Activated CD4-positive, alpha-beta T cell treated with anti-CD3 and anti-CD28 coated beads, Interleukin-2, amount 50 U/mL, for 4 hours (primary cell): ENCODE results near the gene ADAMTS12.

Source experiments
- DNase-seq, 2 experiments: peaks; one replicate each; pipeline ENCODE4 v3.0.0-alpha.2; 2020

ADAMTS12 gene

GRCh38 chr5:33745101-33745770 is 146.6 kb downstream of the ADAMTS12 start:
- no peak for DNase-seq

DNA sequence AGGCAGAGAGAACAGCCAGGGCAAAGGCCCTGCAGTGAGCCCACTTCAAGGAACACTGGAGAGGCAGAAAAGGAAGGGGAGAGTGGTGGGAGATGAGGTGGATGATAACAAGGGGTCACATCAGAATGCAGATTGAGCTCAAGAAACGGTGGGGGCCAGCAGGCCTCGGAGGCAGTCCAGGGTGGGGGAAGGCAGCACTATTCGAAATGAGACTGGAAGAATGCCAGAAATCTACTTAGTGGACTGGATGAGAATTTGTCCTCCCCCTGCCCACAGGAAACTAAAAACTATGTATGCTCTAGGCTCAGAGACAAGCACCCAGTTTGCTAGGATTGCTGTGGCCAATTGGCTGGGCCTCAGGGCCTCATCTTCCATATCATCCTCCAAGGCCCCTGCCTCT is 148.7 kb downstream of the ADAMTS12 start:
- DNase-seq = no peak

- DNase-seq = no peak
These were observed 149.6 kb downstream of the ADAMTS12 start for GRCh38 chr5:33742181-33742580.

- DNase-seq = no peak
These were observed 152.8 kb downstream of the ADAMTS12 start for GRCh38 chr5:33738967-33739366.

- no peak for DNase-seq
These were observed 153.7 kb downstream of the ADAMTS12 start for GRCh38 chr5:33738097-33738496.

GRCh38 chr5:33737697-33738096 is 154.1 kb downstream of the ADAMTS12 start:
- no peak for DNase-seq

DNA sequence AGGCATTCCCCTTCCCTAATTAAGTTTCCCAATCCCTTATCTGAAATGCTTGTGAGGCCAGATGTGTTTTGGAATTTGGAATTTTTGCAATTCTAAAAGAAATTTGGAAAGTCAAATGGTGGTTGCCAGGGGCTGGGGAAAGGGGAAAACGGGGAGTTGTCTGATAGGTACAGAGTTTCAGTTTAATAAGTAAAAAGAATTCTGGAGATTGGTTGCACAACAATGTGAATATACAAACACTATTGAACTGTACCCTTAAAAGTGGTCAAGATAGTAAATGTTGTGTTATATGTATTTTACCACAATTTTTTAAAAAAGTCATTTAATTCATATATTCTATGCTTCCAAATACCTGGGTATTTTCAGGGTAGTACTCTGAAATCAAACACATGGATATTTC is 154.5 kb downstream of the ADAMTS12 start:
- DNase-seq = no peak

- DNase-seq = no peak
These were observed 155.3 kb downstream of the ADAMTS12 start for GRCh38 chr5:33736510-33736909.

DNA sequence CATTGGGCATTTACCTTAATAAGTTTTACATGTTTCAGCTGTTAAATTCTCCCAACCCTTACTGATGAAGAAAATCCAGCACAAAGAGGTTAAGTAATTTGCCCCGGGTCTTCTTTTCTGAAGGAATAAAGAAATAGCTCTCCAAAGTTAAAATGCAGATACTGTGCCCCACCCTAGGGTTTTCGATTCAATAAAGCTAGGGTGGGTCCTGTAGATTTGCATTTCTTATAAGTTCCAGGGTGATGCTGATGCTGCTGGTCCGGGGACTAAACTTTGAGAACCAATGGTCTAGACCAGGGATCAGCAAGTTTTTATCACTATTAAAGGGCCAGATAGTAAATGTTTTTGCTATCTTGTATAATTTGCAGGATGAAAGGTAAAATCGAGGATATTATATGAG is 156.7 kb downstream of the ADAMTS12 start:
- no peak for DNase-seq

GRCh38 chr5:33734537-33734936 is 157.3 kb downstream of the ADAMTS12 start:
- DNase-seq = no peak

DNA sequence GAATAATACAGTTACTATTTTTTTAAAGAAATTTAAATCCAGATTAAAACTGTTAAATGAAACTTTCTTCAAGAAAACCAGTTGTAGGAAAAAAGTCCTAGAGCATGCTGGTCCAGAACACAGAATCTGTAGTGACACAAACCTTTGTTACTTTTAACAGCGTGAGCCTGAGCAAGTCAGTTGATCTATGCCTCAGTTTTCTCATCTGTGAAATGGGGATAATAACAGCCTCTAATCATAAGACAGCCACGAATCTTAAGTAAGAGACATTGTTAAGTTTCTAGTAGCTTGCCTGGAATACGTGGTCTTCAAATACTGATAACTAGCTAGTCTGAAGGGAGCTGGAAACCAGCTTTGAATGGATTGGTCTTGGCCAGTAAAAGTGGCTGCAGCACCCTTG is 158.6 kb downstream of the ADAMTS12 start:
- DNase-seq = no peak

- no peak for DNase-seq
These were observed 165.2 kb downstream of the ADAMTS12 start for GRCh38 chr5:33726422-33727165.

- DNase-seq = no peak
These were observed 166.0 kb downstream of the ADAMTS12 start for GRCh38 chr5:33725806-33726205.

- DNase-seq = no peak
These were observed 170.1 kb downstream of the ADAMTS12 start for GRCh38 chr5:33721491-33722200.

GRCh38 chr5:33720176-33720575 is 171.6 kb downstream of the ADAMTS12 start:
- DNase-seq = no peak

GRCh38 chr5:33719769-33720168 is 172.0 kb downstream of the ADAMTS12 start:
- no peak for DNase-seq

GRCh38 chr5:33715661-33716060 is 176.1 kb downstream of the ADAMTS12 start:
- DNase-seq = no peak

DNA sequence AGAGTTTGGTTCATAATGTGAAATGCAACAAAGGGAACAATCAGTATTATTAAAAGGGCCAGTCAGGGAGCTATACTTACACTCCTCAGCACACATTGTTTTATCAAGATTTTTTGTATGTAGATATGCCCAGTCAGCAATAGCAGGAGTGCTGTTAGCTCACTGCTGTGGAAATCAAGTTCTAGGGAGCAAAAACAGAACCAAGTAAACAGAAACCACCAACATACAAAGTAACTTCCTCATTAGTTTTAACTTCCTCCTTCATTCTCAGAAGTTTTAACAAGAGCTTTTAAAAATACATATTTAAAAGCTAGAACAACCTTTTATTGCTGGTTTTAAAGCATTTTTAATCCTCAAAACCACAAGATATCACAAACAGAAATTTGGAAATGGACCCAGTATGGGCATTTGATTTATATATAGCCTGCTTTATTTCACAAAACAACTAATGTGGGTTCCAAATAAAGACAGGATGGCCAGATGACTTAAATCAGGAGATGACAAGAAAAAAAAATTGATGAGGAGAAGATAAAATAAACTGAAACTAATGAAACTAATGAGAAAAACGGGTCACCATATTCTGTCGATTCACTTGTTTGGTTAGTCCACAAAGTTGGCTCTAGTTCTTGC is 178.5 kb downstream of the ADAMTS12 start:
- no peak for DNase-seq

DNA sequence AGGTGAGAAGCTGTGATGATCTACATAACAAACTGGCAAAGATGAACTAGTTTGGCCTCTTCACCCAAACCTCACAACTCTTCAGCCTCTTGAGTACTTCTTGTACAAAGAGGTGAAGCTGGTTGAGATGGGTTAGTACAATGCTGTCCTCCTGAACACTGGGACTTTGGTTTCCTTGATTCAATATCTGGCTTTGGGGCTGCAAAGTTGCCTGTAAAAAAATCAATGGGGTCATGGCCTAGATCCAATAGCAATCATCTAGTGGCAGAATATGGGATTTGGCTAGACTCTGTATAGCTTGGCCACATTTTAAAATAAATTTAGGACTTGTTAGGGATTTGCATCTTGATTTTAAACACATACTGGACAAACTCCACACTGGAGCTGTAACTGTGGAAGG is 179.1 kb downstream of the ADAMTS12 start:
- no peak for DNase-seq

DNA sequence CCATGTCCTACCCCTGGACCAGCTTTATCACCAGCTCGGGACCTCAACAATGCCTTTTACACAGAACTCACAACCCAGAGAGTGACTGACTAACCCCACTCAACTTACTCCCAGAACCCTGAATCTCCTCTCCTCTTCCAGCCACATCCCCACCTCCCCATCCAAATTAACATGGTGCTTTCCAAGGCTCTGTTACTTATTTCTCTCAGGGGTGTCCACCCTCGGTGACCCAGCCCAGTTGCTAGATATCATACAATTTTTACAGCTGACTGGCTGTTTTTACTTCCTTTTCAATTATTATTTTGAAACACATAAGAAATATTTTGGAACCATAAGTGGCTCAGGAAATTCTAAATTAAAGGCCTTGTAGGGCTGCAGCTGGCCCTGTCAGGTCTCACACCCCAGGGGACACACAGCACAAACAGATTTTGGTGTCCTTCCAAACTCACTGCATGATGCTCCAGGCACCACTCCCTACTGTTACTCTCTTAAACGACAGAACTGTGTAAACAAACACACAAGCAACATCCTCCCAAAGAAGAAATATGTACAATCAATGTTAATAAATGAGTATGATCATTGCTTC is 180.6 kb downstream of the ADAMTS12 start:
- no peak for DNase-seq

GRCh38 chr5:33702867-33703266 is 188.9 kb downstream of the ADAMTS12 start:
- DNase-seq = no peak

- DNase-seq = no peak
These were observed 189.8 kb downstream of the ADAMTS12 start for GRCh38 chr5:33701951-33702350.

GRCh38 chr5:33701251-33701650 is 190.5 kb downstream of the ADAMTS12 start:
- no peak for DNase-seq
